HL-60 (cell line): Measurements from ENCODE around the gene OPRL1.

Experiments used
- DNase-seq, 2 experiments: peaks; one replicate each; pipeline ENCODE4 v3.0.0-alpha.2; 2010 to 2020; ENCODE audit warnings: low read depth in 1 of 2, low spot score in 1 of 2
- H3K27ac ChIP-seq: fragments of 250-450 bp; sonication (Bioruptor Pico); replicated peaks from 2 replicates; pipeline ENCODE4 v1.5.1; 2020; ENCODE audit warnings: mild to moderate bottlenecking, moderate library complexity
- H3K27me3 ChIP-seq: fragments of 250-450 bp; sonication (Bioruptor Pico); 2 replicates; pipeline ENCODE4 v1.5.1; 2021; ENCODE audit warnings: mild to moderate bottlenecking, moderate library complexity; ENCODE audit not compliant: insufficient read depth, poor library complexity, severe bottlenecking
- H3K4me3 ChIP-seq: replicated peaks from 2 replicates; pipeline ENCODE4 v1.5.1; 2011; ENCODE audit warnings: mild to moderate bottlenecking, control low read depth, low read length; ENCODE audit not compliant: insufficient read depth
- GABPA ChIP-seq: IDR thresholded peaks from 2 replicates; pipeline ENCODE4 v1.6.1; 2012; ENCODE audit warnings: low read depth
- POLR2AphosphoS5 ChIP-seq: IDR thresholded peaks from 2 replicates; pipeline ENCODE4 v1.6.1; 2012; ENCODE audit warnings: low read depth
- SPI1 ChIP-seq: IDR thresholded peaks from 2 replicates; pipeline ENCODE4 v1.6.1; 2012; ENCODE audit warnings: low read depth, mild to moderate bottlenecking, borderline replicate concordance
- TF ChIP-seq, protein P1 (sequence below): IDR thresholded peaks from one replicate; pipeline ENCODE4 v1.5.1; 2011; ENCODE audit warnings: low read length, control low read depth, inconsistent platforms; ENCODE audit not compliant: insufficient read depth
- TF ChIP-seq, protein P2 (sequence below): IDR thresholded peaks from 2 replicates; pipeline ENCODE4 v1.6.1; 2012; ENCODE audit warnings: low read depth; ENCODE audit not compliant: insufficient replicate concordance

The OPRL1 gene

DNA sequence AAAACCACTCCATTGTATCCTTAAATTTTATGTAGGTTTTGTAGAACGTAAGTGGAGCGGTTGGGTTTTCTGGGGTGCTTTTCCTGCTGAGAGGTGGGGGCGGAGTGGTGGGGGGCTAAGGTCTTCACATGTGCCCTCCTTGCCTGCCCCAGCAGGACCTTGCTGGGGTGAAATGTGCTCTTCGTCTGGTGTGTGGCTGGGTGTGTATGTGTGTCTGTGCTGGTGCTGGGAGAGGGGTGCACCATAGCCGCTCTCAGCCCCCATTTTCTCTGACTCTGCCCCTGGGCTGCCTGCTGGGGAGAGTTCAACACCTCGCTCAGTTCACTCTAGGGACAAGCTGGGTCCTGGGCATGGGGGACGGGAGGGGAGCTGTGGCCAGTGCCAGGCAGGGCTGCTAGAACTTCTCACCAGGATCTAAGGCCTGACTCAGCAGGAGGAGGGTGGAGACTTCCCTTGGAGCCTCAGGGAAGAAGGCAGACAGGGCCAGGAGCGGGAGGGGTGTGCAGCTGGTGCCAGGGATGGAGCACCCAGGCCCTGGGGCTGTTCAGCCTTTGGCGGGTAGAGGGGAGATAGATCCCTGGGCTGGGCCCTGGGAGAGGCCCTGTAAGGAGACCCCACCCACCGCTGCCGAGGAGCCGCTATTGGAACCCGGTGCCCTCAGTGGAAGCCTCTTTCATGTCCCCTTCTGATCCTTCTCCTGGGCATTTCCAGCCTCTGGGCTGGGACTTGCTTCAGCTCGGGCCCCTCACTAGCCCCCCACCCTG lies 35.2 kb upstream of the OPRL1 start:
- DNase-seq: no peak
- Histone ChIP-seq H3K27ac (no peak overlapping the region), H3K27me3 (peaks cover 16% of the 10 kb centered on the region), H3K4me3 (no peak overlapping the region)
- TF ChIP-seq POLR2AphosphoS5 (no peak), GABPA (no peak), SPI1 (no peak)
- TF ChIP-seq, protein P1, sequence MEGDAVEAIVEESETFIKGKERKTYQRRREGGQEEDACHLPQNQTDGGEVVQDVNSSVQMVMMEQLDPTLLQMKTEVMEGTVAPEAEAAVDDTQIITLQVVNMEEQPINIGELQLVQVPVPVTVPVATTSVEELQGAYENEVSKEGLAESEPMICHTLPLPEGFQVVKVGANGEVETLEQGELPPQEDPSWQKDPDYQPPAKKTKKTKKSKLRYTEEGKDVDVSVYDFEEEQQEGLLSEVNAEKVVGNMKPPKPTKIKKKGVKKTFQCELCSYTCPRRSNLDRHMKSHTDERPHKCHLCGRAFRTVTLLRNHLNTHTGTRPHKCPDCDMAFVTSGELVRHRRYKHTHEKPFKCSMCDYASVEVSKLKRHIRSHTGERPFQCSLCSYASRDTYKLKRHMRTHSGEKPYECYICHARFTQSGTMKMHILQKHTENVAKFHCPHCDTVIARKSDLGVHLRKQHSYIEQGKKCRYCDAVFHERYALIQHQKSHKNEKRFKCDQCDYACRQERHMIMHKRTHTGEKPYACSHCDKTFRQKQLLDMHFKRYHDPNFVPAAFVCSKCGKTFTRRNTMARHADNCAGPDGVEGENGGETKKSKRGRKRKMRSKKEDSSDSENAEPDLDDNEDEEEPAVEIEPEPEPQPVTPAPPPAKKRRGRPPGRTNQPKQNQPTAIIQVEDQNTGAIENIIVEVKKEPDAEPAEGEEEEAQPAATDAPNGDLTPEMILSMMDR: no peak
- TF ChIP-seq, protein P2, sequence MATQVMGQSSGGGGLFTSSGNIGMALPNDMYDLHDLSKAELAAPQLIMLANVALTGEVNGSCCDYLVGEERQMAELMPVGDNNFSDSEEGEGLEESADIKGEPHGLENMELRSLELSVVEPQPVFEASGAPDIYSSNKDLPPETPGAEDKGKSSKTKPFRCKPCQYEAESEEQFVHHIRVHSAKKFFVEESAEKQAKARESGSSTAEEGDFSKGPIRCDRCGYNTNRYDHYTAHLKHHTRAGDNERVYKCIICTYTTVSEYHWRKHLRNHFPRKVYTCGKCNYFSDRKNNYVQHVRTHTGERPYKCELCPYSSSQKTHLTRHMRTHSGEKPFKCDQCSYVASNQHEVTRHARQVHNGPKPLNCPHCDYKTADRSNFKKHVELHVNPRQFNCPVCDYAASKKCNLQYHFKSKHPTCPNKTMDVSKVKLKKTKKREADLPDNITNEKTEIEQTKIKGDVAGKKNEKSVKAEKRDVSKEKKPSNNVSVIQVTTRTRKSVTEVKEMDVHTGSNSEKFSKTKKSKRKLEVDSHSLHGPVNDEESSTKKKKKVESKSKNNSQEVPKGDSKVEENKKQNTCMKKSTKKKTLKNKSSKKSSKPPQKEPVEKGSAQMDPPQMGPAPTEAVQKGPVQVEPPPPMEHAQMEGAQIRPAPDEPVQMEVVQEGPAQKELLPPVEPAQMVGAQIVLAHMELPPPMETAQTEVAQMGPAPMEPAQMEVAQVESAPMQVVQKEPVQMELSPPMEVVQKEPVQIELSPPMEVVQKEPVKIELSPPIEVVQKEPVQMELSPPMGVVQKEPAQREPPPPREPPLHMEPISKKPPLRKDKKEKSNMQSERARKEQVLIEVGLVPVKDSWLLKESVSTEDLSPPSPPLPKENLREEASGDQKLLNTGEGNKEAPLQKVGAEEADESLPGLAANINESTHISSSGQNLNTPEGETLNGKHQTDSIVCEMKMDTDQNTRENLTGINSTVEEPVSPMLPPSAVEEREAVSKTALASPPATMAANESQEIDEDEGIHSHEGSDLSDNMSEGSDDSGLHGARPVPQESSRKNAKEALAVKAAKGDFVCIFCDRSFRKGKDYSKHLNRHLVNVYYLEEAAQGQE: no peak

DNA sequence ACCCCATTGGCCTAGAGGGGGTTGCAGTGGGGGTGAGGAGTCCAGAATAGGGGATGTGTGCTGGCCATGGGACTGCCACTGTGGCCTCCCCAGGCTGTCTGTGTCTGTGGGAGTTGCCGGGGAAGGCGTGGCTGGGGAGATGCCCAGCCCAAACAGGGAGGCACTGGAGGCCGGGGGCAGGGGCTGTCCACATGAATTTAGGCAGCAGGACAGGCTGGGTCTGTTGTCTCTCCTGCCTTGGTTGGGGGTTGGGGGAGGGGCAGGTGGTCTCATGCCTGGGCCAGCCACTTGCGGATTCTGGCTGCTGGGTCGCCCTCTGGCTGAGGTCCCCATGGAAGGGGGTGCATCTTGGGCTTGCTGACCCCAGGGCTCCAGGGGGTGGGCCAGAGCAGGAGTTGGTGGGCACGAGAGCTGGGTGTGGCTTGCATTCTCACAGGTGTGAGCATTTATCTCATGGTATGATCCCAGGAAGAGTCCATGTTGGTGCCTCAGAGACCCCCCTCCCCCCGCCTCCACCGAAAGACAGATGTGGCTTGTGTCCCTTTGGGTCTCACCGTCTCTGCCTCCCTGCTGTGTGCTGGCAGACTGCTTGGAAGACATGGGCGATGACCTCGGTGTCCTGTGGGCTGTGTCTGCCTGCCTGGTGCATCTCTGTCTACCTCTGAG lies 34.4 kb upstream of the OPRL1 start:
- peaks cover 23% of the 10 kb centered on the region for H3K27me3 ChIP-seq
- TF ChIP-seq, protein P1: no peak
- TF ChIP-seq GABPA (no peak), SPI1 (no peak), POLR2AphosphoS5 (no peak)
- TF ChIP-seq, protein P2: no peak
- no peak overlapping the region for H3K4me3 ChIP-seq
- H3K27ac ChIP-seq: no peak overlapping the region
- no peak for DNase-seq

DNA sequence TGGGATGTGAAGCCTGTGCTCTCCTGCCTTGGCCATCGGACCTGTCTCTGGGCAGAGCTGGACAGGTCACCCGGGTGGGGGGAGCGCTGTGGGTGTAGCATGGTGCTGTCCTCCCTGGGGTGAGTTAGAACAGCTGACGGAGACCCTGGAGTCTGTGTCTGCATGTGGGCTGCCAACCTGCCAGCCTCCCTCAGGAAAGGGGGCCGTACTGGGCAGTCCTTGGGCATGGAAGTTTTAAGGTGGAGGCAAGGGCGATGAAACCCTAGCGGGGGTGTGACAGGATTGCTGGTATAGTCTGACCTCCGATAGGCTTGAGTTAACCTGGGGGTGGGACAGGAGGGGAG lies 32.9 kb upstream of the OPRL1 start:
- H3K27me3 ChIP-seq: peaks cover 23% of the 10 kb centered on the region

More for the DNA sequence above, 32.9 kb upstream of the OPRL1 start:
- Histone ChIP-seq H3K27ac (no peak overlapping the region), H3K4me3 (no peak overlapping the region)
- no peak for DNase-seq
- no peak for TF ChIP-seq GABPA
- no peak for TF ChIP-seq POLR2AphosphoS5
- TF ChIP-seq, protein P2: no peak
- no peak for TF ChIP-seq SPI1
- TF ChIP-seq, protein P1: no peak
